Activated T-helper 1 cell treated with anti-CD3 and anti-CD28 coated beads, Interleukin-2, amount 50 U/mL, for 16 hours (primary cell): ENCODE data around the gene MAP3K4.
"Not testable (repeated sequence)": the region's sequence is repeated elsewhere in the genome, so short reads cannot be mapped to it uniquely, and the experiment has no call there.

Experiments used
- DNase-seq, 2 donors: peaks; one replicate each; pipeline ENCODE4 v3.0.0-alpha.2; 2020; ENCODE audit warnings: low read depth in 1 of 2, low spot score in 1 of 2

The MAP3K4 gene

DNA sequence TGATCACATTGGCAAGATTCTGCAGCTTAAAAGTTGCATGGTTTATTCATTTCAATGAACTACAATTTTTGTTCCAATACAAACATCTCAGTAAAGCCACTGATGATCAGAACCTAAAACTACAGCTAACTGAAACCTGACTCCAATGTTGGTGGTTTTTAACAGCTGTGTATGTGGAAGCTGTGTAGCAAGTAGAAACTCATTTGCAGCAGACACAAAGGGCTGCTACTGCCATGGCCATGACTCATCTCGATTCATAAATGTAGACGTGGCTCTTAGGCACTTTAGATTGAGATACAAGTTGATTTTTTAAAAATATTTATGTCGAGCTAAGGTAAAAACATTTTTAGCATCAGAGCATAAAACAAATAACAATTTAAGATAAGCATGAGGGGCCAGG is 19.5 kb upstream of the MAP3K4 start:
- no peak for DNase-seq

GRCh38 chr6:160972594-160972993 is 19.0 kb upstream of the MAP3K4 start:
- not testable (repeated sequence) for DNase-seq

- DNase-seq: no peak
Observed at GRCh38 chr6:160973311-160974250, 18.0 kb upstream of the MAP3K4 start.

- DNase-seq: no peak
Observed at GRCh38 chr6:160974304-160974771, 17.2 kb upstream of the MAP3K4 start.

DNA sequence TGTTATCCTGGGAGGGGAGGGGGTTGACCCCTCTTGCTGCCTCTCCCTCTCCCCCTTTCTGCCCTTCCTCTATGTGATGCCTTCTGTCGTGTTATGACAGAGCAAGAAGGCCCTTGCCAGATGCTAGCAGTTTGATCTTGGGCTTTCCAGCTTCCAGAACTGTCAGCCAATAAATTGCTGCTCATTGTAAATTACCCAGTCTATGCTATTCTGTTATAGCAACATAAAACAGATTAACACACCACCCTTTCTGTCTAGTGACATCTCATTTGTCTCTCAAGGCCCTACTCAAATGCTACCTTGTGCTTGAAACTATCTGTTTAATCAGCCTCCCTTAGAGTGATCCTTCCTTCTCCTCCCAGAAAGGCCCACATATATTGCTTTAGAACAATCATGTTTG is 16.4 kb upstream of the MAP3K4 start:
- DNase-seq: no peak

DNA sequence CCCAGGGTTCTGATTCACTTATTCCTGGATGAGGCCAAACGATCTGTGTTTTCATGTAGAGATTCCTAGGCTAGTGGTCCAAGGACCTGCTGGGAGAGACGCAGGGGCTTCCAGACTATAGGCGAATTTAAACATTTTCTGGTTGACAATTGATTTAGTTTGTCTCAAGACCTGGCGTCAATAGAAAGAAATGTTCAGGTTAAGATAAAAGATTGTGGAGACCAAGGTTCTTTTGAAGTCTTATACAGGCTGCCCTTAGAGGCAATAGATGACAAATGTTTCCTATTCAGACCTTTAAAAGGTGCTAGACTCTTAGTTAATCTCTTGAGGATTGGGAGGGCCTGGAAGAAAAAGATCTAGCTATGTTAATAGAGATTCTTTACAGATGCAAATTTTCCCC is 15.6 kb upstream of the MAP3K4 start:
- DNase-seq: not testable (repeated sequence)

DNA sequence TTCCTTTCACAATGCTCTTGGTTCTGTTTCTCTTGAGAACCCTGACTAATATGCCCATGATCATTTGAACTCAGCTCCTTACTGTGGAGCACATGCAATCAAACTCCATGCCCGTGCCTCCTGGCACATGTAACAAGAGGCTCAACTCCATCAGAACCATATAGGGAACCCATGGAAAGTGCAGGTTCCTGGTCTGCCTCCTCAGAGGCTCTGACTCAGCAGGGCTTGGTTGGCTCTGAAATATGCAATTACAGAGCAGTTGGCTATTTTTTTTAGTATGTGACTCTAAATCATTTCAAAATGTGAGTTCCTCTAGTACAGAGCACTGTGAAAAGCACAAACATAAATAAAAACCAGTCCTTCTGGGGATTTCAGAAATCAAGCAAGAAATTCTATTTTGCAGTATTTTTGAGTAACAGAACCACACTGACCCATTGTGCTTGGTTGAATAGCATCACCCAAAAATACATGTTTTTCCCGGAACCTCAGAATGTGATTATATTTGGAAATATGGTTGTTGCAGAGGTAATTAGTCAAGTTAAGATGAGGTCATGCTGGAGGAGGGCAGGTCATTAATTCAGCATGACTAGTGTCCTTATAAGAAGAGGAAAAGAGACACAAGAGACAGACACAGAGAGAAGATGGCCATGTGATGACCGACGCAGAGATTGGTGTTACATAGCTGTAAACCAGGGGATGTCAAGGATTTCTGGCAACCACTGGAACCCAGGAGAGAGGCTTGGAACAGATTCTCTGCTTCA is 13.2 kb upstream of the MAP3K4 start:
- DNase-seq: no peak

- DNase-seq: no peak
Observed at GRCh38 chr6:160979061-160979708, 12.4 kb upstream of the MAP3K4 start.

GRCh38 chr6:160983377-160983948 is 8.1 kb upstream of the MAP3K4 start:
- not testable (repeated sequence) for DNase-seq

DNA sequence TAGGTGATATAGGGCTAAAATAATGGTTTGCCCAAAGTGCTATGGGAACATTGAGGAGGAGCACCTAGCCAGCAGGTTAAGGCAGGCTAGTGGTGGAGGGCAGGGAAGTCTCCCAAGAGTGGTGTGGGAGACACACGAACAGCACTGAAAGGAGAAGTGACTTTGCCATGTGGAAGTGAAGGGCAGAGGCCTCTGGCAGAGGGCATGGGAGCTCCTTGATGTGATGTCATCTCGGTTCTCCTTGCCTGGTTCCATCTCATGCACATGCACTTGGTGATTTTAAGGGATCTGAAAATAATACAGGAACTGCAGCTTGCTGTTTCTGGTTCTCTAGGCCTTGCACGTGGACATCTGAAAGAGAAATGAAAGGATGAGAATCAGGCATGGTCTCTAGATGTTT is 4.7 kb upstream of the MAP3K4 start:
- DNase-seq: no peak

- DNase-seq: no peak
Observed at GRCh38 chr6:160987265-160987664, 4.3 kb upstream of the MAP3K4 start.

- DNase-seq: no peak
Observed at GRCh38 chr6:160990847-160991405, 643 bp upstream of the MAP3K4 start.

GRCh38 chr6:160992061-160992979 is 751 bp downstream of the MAP3K4 start:
- DNase-seq: no peak

GRCh38 chr6:160992980-160993314 is 1.4 kb downstream of the MAP3K4 start:
- DNase-seq: no peak

GRCh38 chr6:160995271-160995670 is 3.7 kb downstream of the MAP3K4 start:
- DNase-seq: no peak

- DNase-seq: no peak
Observed at GRCh38 chr6:160996131-160996601, 4.6 kb downstream of the MAP3K4 start.

GRCh38 chr6:160998217-160998616 is 6.6 kb downstream of the MAP3K4 start:
- DNase-seq: no peak

- no peak for DNase-seq
Observed at GRCh38 chr6:160998766-160999165, 7.2 kb downstream of the MAP3K4 start.

- no peak for DNase-seq
Observed at GRCh38 chr6:160999516-160999915, 7.9 kb downstream of the MAP3K4 start.

DNA sequence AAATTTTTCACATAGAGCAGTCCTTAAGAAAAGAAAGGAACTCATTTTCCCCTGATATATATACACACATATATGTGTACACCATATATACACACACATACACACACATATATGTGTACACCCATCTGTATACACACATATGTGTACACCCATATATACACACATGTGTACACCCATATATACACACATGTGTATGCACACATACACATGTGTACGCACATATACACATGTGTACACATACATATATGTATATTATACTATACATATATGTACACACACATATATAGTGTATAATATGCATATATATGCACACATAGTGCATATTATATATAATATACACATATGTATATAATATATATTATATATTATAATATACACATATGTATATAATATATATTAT is 9.1 kb downstream of the MAP3K4 start:
- DNase-seq: no peak
